ENCODE measurements around the gene TMEM145. TPM values are rescaled to one million over a fixed set of nuclear protein-coding genes. Genes with fewer than 3 reads are reported as not detected.

Gene TMEM145
- polyA plus RNA-seq, 1 donor (not counting 4 experiments of a cell fraction or from before 2014, with no cell fraction given): not detected

DNA sequence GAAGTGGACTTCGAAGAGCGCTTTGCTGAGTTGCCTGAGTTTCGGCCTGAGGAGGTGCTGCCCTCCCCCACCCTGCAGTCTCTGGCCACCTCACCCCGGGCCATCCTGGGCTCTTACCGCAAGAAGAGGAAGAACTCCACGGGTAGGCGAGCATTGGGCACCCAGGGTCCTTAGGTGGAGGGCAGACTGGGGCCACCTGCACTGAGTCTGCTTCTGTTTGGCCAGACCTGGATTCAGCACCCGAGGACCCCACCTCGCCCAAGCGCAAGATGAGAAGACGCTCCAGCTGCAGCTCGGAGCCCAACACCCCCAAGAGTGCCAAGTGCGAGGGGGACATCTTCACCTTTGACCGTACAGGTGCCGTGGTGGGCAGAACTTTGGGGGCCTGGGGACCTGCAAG is 19.2 kb upstream of the TMEM145 start:
- FAIRE-seq (no peak), DNase-seq (ENCODE audit: low read depth, low spot score) (no peak)
- Histone ChIP-seq H3K4me2 (ENCODE audit: control insufficient read depth, extremely low read depth, insufficient read depth, low read depth, low read length) (no peak overlapping the region), H3K9ac (ENCODE audit: control insufficient read depth, extremely low read depth, insufficient read depth, low read length) (no peak overlapping the region), H3K9me1 (ENCODE audit: control insufficient read depth, extremely low read depth, insufficient read depth, low read length) (no peaks in the 10 kb centered on the region), H2AFZ (ENCODE audit: control insufficient read depth, low read length) (no peak overlapping the region), H3K4me3 (ENCODE audit: control insufficient read depth in 2 of 3, extremely low read depth in 1 of 3, insufficient read depth in 2 of 3, low read depth in 1 of 3, low read length in 3 of 3) (no peak overlapping the region), H3K9me3 (ENCODE audit: control insufficient read depth, low read depth, low read length) (no peaks in the 10 kb centered on the region), H3K36me3 (ENCODE audit: control insufficient read depth in 2 of 2, extremely low read depth in 1 of 2, insufficient read depth in 2 of 2, low read length in 2 of 2) (peaks cover 52 to 62% of the 10 kb centered on the region in 2 experiments), H4K20me1 (ENCODE audit: control insufficient read depth, extremely low read depth, insufficient read depth, low read length) (no peaks in the 10 kb centered on the region), H3K27me3 (ENCODE audit: control insufficient read depth, extremely low read depth, insufficient read depth, low read length) (no peaks in the 10 kb centered on the region), H3K27ac (ENCODE audit: control insufficient read depth, insufficient read depth, low read length) (no peak overlapping the region), H3K4me1 (ENCODE audit: control insufficient read depth, extremely low read depth, insufficient read depth, low read length) (peaks cover 11% of the 10 kb centered on the region), H3K79me2 (ENCODE audit: control insufficient read depth, insufficient read depth, low read length) (no peaks in the 10 kb centered on the region)
- dilution Hi-C loops (cut with MboI; ENCODE audit: extremely low pct_ligation_motif_present, low sequenced_read_pairs): no loop called here
- TF ChIP-seq, protein P1, sequence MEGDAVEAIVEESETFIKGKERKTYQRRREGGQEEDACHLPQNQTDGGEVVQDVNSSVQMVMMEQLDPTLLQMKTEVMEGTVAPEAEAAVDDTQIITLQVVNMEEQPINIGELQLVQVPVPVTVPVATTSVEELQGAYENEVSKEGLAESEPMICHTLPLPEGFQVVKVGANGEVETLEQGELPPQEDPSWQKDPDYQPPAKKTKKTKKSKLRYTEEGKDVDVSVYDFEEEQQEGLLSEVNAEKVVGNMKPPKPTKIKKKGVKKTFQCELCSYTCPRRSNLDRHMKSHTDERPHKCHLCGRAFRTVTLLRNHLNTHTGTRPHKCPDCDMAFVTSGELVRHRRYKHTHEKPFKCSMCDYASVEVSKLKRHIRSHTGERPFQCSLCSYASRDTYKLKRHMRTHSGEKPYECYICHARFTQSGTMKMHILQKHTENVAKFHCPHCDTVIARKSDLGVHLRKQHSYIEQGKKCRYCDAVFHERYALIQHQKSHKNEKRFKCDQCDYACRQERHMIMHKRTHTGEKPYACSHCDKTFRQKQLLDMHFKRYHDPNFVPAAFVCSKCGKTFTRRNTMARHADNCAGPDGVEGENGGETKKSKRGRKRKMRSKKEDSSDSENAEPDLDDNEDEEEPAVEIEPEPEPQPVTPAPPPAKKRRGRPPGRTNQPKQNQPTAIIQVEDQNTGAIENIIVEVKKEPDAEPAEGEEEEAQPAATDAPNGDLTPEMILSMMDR (optimal IDR thresholded peaks at IDR 0.05 in 1 of 3, IDR thresholded peaks at IDR 0.05 in 1 of 3, conservative IDR thresholded peaks at IDR 0.05 in 1 of 3; ENCODE audit: extremely low read depth in 1 of 3, insufficient read depth in 2 of 3, low read length in 3 of 3): no peak
- no peak for TF ChIP-seq EZH2 (IDR thresholded peaks at IDR 0.05; ENCODE audit: low read length)

DNA sequence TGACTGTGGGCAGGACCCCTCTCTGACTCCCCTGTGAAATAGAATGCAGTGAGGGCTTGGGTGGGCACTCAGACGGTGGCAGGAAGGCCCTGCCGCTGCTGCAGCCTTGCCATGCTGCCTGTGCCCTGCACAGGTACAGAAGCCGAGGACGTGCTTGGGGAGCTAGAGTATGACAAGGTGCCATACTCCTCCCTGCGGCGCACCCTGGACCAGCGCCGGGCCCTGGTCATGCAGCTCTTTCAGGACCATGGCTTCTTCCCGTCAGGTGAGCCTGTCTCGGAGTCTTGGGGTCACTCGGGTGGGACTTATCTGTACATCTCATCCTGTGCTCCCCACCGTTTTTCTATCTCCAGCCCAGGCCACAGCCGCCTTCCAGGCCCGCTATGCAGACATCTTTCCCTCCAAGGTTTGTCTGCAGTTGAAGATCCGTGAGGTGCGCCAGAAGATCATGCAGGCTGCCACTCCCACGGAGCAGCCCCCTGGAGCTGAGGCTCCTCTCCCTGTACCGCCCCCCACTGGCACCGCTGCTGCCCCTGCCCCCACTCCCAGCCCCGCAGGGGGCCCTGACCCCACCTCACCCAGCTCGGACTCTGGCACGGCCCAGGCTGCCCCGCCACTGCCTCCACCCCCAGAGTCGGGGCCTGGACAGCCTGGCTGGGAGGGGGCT is 18.5 kb upstream of the TMEM145 start:
- dilution Hi-C loops (cut with MboI; ENCODE audit: extremely low pct_ligation_motif_present, low sequenced_read_pairs): no loop called here
- H3K79me2 ChIP-seq (ENCODE audit: control insufficient read depth, insufficient read depth, low read length): no peaks in the 10 kb centered on the region
- H3K27ac ChIP-seq (ENCODE audit: control insufficient read depth, insufficient read depth, low read length): no peak overlapping the region
- peaks cover 11% of the 10 kb centered on the region for H3K4me1 ChIP-seq (ENCODE audit: control insufficient read depth, extremely low read depth, insufficient read depth, low read length)
- no peak for FAIRE-seq
- TF ChIP-seq, protein P1 (optimal IDR thresholded peaks at IDR 0.05 in 1 of 3, IDR thresholded peaks at IDR 0.05 in 1 of 3, conservative IDR thresholded peaks at IDR 0.05 in 1 of 3; ENCODE audit: extremely low read depth in 1 of 3, insufficient read depth in 2 of 3, low read length in 3 of 3): no peak
- no peak for TF ChIP-seq EZH2 (IDR thresholded peaks at IDR 0.05; ENCODE audit: low read length)
- no peak overlapping the region for H3K9ac ChIP-seq (ENCODE audit: control insufficient read depth, extremely low read depth, insufficient read depth, low read length)
- no peaks in the 10 kb centered on the region for H3K9me1 ChIP-seq (ENCODE audit: control insufficient read depth, extremely low read depth, insufficient read depth, low read length)
- no peak overlapping the region for H3K4me3 ChIP-seq (ENCODE audit: control insufficient read depth in 2 of 3, extremely low read depth in 1 of 3, insufficient read depth in 2 of 3, low read depth in 1 of 3, low read length in 3 of 3)
- H4K20me1 ChIP-seq (ENCODE audit: control insufficient read depth, extremely low read depth, insufficient read depth, low read length): no peaks in the 10 kb centered on the region
- no peaks in the 10 kb centered on the region for H3K9me3 ChIP-seq (ENCODE audit: control insufficient read depth, low read depth, low read length)
- no peak overlapping the region for H2AFZ ChIP-seq (ENCODE audit: control insufficient read depth, low read length)
- H3K36me3 ChIP-seq (ENCODE audit: control insufficient read depth in 2 of 2, extremely low read depth in 1 of 2, insufficient read depth in 2 of 2, low read length in 2 of 2): peaks cover 48 to 57% of the 10 kb centered on the region in 2 experiments
- no peak for DNase-seq (ENCODE audit: low read depth, low spot score)
- H3K4me2 ChIP-seq (ENCODE audit: control insufficient read depth, extremely low read depth, insufficient read depth, low read depth, low read length): no peak overlapping the region
- no peaks in the 10 kb centered on the region for H3K27me3 ChIP-seq (ENCODE audit: control insufficient read depth, extremely low read depth, insufficient read depth, low read length)

Data from keratinocyte (primary cell).